Motor neuron (in vitro differentiated cells): ENCODE measurements around the gene BSPH1. TPM values are rescaled to one million over a fixed set of nuclear protein-coding genes. Genes with fewer than 3 reads are reported as not detected.

Experiments used
- total RNA-seq, 8 experiments: library from RNA; unstranded; fragments of 300-600 nt; gene quantifications; 2 replicates each; pipeline versions ENCODE4 v1.2.3 to v1.2.4, GENCODE V29; 2022

The BSPH1 gene
- total RNA-seq, 8 experiments from 2014 or later, result not detected

Other genes starting within 250 kb of the BSPH1 start
- 100 to 1,000 TPM; 106 to 243 (median 168) TPM for gene NOP53, start 246.6 kb downstream of the BSPH1 start, total RNA-seq
- gene SELENOW, start 213.5 kb downstream of the BSPH1 start, total RNA-seq, result 100 to 1,000 TPM in 7 of 8 experiments, 10 to 100 TPM in 1; 99.2 to 427 (median 228) TPM
- gene TPRX1, start 187.6 kb downstream of the BSPH1 start, total RNA-seq, result 1 to 10 TPM in 1 of 8 experiments, under 1 TPM in 3, not detected in 4; 0.33 to 1.1 (median 0.46) TPM
- gene CRX, start 170.2 kb downstream of the BSPH1 start, total RNA-seq, result 1 to 10 TPM in 2 of 8 experiments, under 1 TPM in 5, not detected in 1; 0.05 to 3.0 (median 0.63) TPM
- gene TPRX2, start 132.9 kb downstream of the BSPH1 start, total RNA-seq, result 1 to 10 TPM in 1 of 8 experiments, under 1 TPM in 3, not detected in 4; 0.46 to 1.3 (median 0.53) TPM
- under 1 TPM in 1 of 8 experiments, not detected in 7; 0.19 TPM for gene SULT2A1, start 105.9 kb downstream of the BSPH1 start, total RNA-seq
- gene ELSPBP1, start 2.5 kb upstream of the BSPH1 start, total RNA-seq, result 1 to 10 TPM in 2 of 8 experiments, under 1 TPM in 2, not detected in 4; 0.22 to 2.1 (median 1.1) TPM
- gene CABP5, start 51.9 kb upstream of the BSPH1 start, total RNA-seq, result under 1 TPM in 1 of 8 experiments, not detected in 7; 0.43 TPM
- gene PLA2G4C, start 118.6 kb upstream of the BSPH1 start, total RNA-seq, result 10 to 100 TPM in 4 of 8 experiments, 1 to 10 TPM in 4; 3.5 to 20.5 (median 8.9) TPM
- 10 to 100 TPM; 12.8 to 54.4 (median 24.0) TPM for gene LIG1, start 178.2 kb upstream of the BSPH1 start, total RNA-seq
- gene ZSWIM9, start 178.5 kb upstream of the BSPH1 start, total RNA-seq, result 1 to 10 TPM; 1.1 to 3.9 (median 2.4) TPM